Heart right ventricle (tissue), 16 donors: Measurements from ENCODE around the gene IHH. TPM values are rescaled to one million over a fixed set of nuclear protein-coding genes. Genes with fewer than 3 reads are reported as not detected.

Experiments used
- ATAC-seq, 8 donors: fragments of 200-7000 bp; cut with Tn5 transposase; one replicate each; pipeline ENCODE4 v1.9.1; 2020; ENCODE audit warnings: mild to moderate bottlenecking in 8 of 8, moderate library complexity in 8 of 8, moderate number of reproducible peaks in 1 of 8
- DNase-seq, 2 donors: peaks; one replicate each; pipeline ENCODE4 v3.0.0-alpha.2; 2020
- H3K27ac ChIP-seq, 10 donors: fragments of 200-600 bp; sonication (generic) in 2 of 10; one replicate each; pipeline versions ENCODE4 v1.5.0 to v1.8.0; 2020 to 2022; ENCODE audit warnings: mild to moderate bottlenecking in 3 of 10
- H3K27me3 ChIP-seq, 7 donors: fragments of 200-600 bp; one replicate each; pipeline ENCODE4 v1.8.0; 2021 to 2022; ENCODE audit warnings: mild to moderate bottlenecking in 2 of 7
- H3K36me3 ChIP-seq, 9 donors: fragments of 200-600 bp; sonication (generic) in 1 of 9; one replicate each; pipeline versions ENCODE4 v1.5.0 to v1.8.0; 2020 to 2022; ENCODE audit warnings: mild to moderate bottlenecking in 2 of 9
- H3K4me1 ChIP-seq, 9 donors: fragments of 200-600 bp; sonication (generic) in 1 of 9; one replicate each; pipeline versions ENCODE4 v1.5.0 to v1.8.0; 2020 to 2022; ENCODE audit warnings: mild to moderate bottlenecking in 4 of 9
- H3K4me3 ChIP-seq, 10 donors: fragments of 200-600 bp; sonication (generic) in 2 of 10; one replicate each; pipeline versions ENCODE4 v1.5.0 to v1.8.0; 2020 to 2022; ENCODE audit warnings: mild to moderate bottlenecking in 7 of 10, moderate library complexity in 2 of 10
- H3K9me3 ChIP-seq, 11 donors: fragments of 200-600 bp in 10 of 11; sonication (generic) in 2 of 11; one replicate each; pipeline versions ENCODE4 v1.5.0 to v1.8.0; 2013 to 2022; ENCODE audit warnings: mild to moderate bottlenecking in 2 of 11, control low read depth in 1 of 11, moderate library complexity in 1 of 11
- CTCF ChIP-seq, 9 donors: fragments of 200-600 bp; sonication (generic) in 2 of 9; IDR thresholded peaks; one replicate each; pipeline versions ENCODE4 v1.5.0 to v1.8.0; 2021 to 2022; ENCODE audit warnings: antibody characterized with exemption in 9 of 9, mild to moderate bottlenecking in 5 of 9, moderate library complexity in 1 of 9
- WGBS, 2 donors: extraction: QIAGEN DNeasy Blood & Tissue Kit; methylation state at CpG; one replicate each; pipeline ENCODE4 v1.1.7; 2013; ENCODE audit warnings: inconsistent platforms in 1 of 2; 5-methylcytosine and 5-hydroxymethylcytosine counted together
- intact Hi-C, 10 donors: fragments of 100-400 bp; cut with DNase I; formaldehyde crosslinking; loops; one replicate each; pipeline versions ENCODE4 v1.11.1 to v1.14.2; 2022
- polyA plus RNA-seq, 2 donors: library from polyadenylated mRNA; stranded (reverse); fragments of 200-250 nt; gene quantifications; one replicate each; pipeline ENCODE4 v1.2.3, GENCODE V29; 2013
- total RNA-seq, 10 donors: library from RNA; stranded (reverse); fragmentation: NEBNext Ultra II Directional in 3 of 10; extraction: Animal tissue kit (Norgen Biotek cat#: 25700) in 3 of 10; gene quantifications; one replicate each; pipeline versions ENCODE4 v1.2.1 to v1.2.4, GENCODE V29; 2021 to 2023
- donor health status: Arrhythmogenic right ventricular cardiomyopathy.
- donor health status: ischemic (EF 13 %, LVEDD 7.1; RV severe dilation, severe dysfunction).
- donor health status: healthy with polysubstance abuse.
- donor health status: DM: no; HTN: yes; CAD: no.
- donor health status: DM: no; HTN: no; CAD: no.
- donor health status: ischemic (EF 25% LVEDD 6.9; RV normal size, moderate dysfunction).
- donor health status: ischemic (EF 25% LVEDD 5.7; RV mildly dilated, moderate dysfunction).
- donor health status: healthy.
- donor health status: DM: yes; HTN: yes; CAD: no.
- donor health status: Ischemic cardiomyopathy.
- donor health status: ischemic (EF 35%, LVEDD 5.7; RV mildly dilated, moderate dysfunction).
- donor health status: nonischemic (EF 11% LVEDD 7.7; RV severe dilation, severe dysfunction).
- donor health status: DM: yes; HTN: yes; CAD: no.
- donor health status: PGD.
- donor health status: ischemic (EF 29% LVEDD 5.4; RV normal size, mild dysfunction).
- donor health status: nonischemic (EF 23%, LVEDD 6.1; RV moderate dilation, normal function).

The IHH gene
- total and polyA plus RNA-seq, 12 donors: 0.03 to 0.16 TPM; not detected in 10

- intact Hi-C loops: no loop called here
- TF ChIP-seq CTCF (IDR thresholded peaks at IDR 0.05): no peak
These were observed 29.9 kb upstream of the IHH start for GRCh38 chr2:219090436-219091299.

DNA sequence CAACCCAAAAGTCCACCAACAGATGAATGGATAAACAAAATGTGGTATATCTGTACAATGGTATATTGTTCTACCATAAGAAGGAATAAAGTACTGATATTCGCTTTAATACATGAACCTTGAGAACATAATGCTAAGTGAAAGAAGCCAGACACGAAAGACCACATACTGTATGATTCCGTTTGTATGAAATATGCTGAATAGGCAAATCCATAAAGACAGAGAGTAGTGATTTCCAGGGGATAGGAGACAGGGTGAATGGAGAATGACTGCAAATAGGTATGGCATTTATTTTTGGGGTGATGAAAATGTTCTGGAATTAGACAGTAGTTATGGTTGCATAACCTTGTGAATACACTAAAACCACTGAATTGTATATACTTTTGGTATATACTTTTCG, 28.6 kb upstream of the IHH start:
- no peak for ATAC-seq
- H3K9me3 ChIP-seq: no peaks in the 10 kb centered on the region
- 98% methylated on average over 4 of the region's 4 CpGs for WGBS, 2 donors
- H3K4me3 ChIP-seq: no peak overlapping the region
- no peak for DNase-seq
- H3K4me1 ChIP-seq: peaks cover 0 to 32% (median 0%) of the 10 kb centered on the region in 9 donors
- TF ChIP-seq CTCF (IDR thresholded peaks at IDR 0.05): no peak
- no peak overlapping the region for H3K27ac ChIP-seq
- peaks cover 0 to 7% (median 0%) of the 10 kb centered on the region in 9 donors for H3K36me3 ChIP-seq
- H3K27me3 ChIP-seq: no peaks in the 10 kb centered on the region
- intact Hi-C loops: no loop called here

More at GRCh38 chr2:219090436-219091299, 29.9 kb upstream of the IHH start:
- Histone ChIP-seq H3K27me3 (no peaks in the 10 kb centered on the region), H3K36me3 (peaks cover 0 to 7% (median 0%) of the 10 kb centered on the region in 9 donors), H3K27ac (no peak overlapping the region), H3K9me3 (no peaks in the 10 kb centered on the region), H3K4me1 (peaks cover 0 to 24% (median 0%) of the 10 kb centered on the region in 9 donors), H3K4me3 (no peak overlapping the region)
- 81% methylated on average over 4 of the region's 4 CpGs for WGBS, 2 donors
- DNase-seq: no peak
- no peak for ATAC-seq

DNA sequence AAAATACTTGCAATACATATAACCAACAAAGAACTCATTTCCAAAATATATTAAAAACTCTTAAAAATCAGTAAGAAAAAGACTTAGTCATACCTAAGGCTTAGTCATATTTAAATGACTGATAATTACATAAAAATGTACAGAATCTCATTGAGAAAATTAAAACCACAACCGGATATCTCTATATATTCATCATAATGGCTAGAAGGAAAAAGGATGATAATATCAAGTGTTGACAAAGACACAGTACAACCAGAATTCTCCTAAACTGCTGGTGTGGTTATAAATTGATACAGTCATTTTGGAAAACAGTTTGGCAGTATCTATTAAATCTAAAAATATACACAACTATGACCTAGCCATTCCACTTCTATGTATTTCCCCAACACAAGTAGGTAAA, 27.1 kb upstream of the IHH start:
- 95 to 98% methylated on average over 1 of the region's 1 CpG for WGBS, 2 donors
- ATAC-seq: no peak
- no peak for TF ChIP-seq CTCF (IDR thresholded peaks at IDR 0.05)
- no peaks in the 10 kb centered on the region for H3K27me3 ChIP-seq
- H3K4me3 ChIP-seq: no peak overlapping the region
- no peak overlapping the region for H3K27ac ChIP-seq
- intact Hi-C loops: no loop called here
- H3K4me1 ChIP-seq: peaks cover 0 to 38% (median 4%) of the 10 kb centered on the region in 9 donors
- DNase-seq: no peak
- H3K36me3 ChIP-seq: peaks cover 0 to 6% (median 0%) of the 10 kb centered on the region in 9 donors
- no peaks in the 10 kb centered on the region for H3K9me3 ChIP-seq

DNA sequence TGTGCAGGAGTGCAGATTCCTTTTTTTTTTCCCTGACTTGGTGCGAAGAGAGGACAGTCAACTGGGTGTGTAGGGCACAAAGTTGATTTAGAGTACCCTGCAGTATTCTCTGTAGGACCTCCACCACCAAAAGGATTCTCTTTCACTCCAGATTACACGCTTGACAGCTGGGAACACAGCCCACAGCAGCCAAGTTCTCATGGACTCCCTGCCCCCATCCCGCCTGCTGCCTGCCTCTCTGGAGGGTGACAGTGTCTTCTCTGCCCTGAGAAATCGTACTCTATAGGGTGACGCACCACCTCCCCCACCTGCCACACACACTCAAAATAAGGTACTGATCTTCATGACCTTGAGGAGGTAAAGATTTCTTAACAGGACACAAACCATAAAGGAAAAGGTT, 26.6 kb upstream of the IHH start:
- intact Hi-C loops: no loop called here
- no peak for ATAC-seq
- H3K27me3 ChIP-seq: no peaks in the 10 kb centered on the region
- no peak for DNase-seq
- peaks cover 0 to 6% (median 0%) of the 10 kb centered on the region in 9 donors for H3K36me3 ChIP-seq
- H3K9me3 ChIP-seq: no peaks in the 10 kb centered on the region
- H3K4me3 ChIP-seq: no peak overlapping the region
- peaks cover 0 to 43% (median 9%) of the 10 kb centered on the region in 9 donors for H3K4me1 ChIP-seq
- WGBS, 2 donors: 80 to 93% methylated on average over 5 of the region's 5 CpGs
- no peak for TF ChIP-seq CTCF (IDR thresholded peaks at IDR 0.05)
- H3K27ac ChIP-seq: no peak overlapping the region
